HG02759 (cell line): Measurements from ENCODE around the gene TGFBR3.

Source experiments
- ATAC-seq: cut with Tn5 transposase; IDR thresholded peaks from one replicate; pipeline ENCODE4 v1.9.1; 2021; ENCODE audit warnings: mild to moderate bottlenecking, moderate library complexity; ENCODE audit not compliant: unreplicated experiment

The TGFBR3 gene

DNA sequence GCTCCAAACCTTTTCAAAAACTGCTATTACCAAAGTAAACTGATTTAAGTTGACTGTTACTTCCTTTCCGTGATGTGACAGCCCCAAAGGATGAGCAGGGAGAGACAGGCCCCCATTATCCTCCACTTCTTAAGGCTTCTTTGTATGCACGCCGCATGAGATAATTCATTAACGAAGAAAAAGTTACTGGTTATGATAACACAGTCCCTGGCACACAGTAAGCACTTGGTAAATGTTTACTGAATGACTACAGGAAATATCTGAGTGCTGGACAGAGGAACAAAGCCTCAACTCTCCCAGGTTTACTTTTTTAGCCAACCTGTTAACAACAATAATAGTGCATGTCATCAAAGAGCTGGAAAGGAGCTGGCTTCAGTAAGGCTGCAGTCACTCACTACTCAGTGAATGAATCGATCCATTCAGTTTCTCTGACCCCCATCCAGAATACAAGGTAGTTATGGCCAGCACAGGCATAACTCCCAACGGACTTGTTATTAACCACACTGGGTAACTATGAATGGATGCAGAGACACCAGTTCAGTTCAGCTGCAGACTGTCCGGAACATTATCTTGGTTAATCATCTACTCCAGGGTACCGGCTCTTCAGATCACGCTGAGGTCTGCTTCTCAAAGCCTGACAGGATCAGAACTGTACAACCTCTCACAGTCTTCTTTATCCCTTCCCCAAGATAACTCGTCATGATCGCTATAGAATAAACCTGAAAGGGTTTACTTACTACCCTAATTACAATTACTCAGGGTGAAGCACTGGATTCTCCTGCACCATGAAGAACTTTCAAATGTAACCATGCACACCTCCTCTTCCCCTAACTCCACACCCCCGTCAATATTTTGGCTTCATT lies 58.3 kb downstream of the TGFBR3 start:
- ATAC-seq = no peak

DNA sequence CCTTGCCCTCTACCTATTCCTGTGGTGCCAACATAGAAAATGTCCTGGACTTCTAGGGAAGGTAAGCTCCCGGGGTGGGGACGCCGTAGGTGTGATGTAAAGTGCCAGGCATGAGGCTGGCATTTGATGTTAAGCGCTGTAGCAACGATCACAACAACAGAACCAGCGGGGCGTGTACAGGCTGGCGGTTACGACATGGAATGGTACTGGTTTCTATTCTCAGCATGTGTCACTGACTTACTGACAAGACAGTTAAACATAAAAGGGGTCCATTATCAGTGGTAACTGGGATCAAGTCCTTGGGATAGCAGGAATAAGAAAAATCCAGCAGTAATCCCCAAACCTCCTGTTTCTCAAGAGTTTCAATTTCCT lies 58.9 kb downstream of the TGFBR3 start:
- no peak for ATAC-seq

DNA sequence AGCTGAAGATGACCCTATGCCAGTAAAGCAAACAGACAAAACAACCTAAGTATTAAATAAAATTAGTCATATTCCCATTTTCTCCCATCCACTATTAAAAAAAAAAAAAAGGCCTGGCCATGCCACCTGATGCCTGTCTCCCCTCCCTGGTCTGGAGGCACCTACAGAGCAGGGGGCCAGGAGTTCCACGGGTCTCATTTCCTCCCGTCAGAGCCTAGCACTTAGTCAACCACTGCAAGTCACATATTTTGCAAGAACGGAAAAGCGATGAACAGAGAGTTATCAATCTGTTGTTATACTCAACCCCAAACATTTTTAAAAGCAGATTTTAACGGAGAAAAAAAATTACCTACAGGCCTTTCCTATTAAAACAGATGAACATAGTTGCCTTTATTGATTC lies 59.3 kb downstream of the TGFBR3 start:
- no peak for ATAC-seq

DNA sequence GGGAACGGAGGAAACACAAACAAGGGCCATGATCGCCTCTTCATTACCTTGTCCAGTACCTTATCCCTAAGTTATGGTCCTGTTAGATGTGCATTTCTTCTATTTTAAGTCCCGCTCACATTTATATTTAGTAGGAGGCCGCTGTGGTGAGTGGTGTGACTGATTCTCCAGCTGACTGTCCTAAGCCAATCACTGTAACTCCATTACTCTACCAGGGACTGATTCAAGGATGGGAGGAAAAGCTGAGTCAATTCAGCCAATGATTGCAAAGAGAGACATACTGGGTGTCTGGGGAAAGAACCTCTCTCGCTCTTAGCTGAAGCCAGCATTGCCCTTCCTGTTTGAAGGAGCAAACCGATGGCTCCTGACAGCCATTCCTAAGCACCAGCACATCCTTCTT lies 59.7 kb downstream of the TGFBR3 start:
- no peak for ATAC-seq

DNA sequence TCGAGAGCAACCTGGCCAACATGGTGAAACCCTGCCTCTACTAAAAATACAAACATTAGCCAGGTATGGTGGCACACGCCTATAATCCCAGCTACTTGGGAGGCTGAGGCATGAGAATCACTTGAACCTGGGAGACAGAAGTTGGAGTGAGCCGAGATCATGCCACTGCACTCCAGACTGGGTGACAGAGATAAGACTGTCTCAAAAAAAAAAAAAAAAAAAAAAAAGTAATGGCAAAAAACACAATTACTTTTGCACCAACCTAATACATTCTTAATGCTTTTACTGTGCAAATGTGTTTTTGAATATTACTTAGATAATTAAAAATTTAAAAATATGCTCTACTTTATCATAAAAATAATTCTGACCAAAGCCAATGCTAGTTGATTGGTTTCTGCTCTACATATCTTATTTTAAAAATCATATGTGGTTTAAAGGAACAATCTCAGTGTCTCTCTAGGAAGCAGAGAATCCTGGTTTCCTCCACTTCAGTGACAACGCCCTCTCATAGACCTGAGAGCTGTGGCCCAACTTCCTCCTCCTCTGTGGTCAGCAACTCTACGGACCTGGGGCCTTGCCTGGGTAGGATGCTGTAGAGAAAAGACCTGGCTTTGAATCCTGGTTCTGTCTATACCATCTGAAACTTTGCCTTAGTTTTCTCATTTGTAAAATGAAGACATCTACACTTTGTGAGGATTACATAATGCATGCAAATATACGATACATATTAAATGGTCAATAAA lies 64.7 kb downstream of the TGFBR3 start:
- ATAC-seq = no peak

DNA sequence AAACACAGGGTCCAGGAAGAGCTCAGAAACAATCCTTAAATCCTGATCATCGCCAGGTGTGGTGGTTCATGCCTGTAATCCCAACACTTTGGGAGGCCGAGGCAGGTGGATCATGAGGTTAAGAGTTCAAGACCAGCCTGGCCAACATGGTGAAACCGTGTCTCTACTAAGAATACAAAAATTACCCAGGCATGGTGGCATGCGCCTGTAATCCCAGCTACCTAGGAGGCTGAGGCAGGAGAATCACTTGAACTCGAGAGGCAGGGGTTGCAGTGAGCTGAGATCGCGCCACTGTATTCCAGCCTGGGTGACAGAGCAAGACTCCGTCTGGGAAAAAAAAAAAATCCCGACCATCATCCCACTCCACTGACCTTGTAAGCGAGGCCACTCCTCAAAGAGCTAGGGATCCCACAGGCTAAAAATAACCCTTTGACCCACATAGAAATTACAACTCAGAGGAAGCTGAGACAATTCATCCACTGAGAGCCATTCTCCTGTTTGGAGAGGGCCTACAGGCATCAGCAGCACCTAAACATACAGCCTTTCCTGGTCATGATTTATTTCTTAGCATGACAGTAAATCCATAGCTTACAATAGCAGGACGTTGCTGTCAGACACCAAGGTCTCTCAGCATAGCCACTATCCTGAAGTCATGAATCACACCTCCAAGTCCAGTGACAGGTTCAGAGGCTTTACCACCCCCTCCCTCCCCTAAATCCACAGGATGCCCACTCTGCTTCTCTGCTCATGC lies 66.7 kb downstream of the TGFBR3 start:
- no peak for ATAC-seq

DNA sequence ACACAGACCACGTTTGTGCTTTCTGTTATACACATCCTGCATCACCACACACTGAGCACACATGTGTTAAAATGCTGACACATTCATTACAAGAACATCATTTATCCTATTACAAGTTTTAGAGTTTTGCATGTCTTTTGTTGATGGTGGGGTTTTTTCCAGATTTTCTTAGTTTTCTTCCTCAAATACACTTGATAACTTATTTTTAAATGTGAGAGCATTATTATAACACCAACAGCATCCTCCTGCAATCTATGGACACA lies 67.3 kb downstream of the TGFBR3 start:
- no peak for ATAC-seq

DNA sequence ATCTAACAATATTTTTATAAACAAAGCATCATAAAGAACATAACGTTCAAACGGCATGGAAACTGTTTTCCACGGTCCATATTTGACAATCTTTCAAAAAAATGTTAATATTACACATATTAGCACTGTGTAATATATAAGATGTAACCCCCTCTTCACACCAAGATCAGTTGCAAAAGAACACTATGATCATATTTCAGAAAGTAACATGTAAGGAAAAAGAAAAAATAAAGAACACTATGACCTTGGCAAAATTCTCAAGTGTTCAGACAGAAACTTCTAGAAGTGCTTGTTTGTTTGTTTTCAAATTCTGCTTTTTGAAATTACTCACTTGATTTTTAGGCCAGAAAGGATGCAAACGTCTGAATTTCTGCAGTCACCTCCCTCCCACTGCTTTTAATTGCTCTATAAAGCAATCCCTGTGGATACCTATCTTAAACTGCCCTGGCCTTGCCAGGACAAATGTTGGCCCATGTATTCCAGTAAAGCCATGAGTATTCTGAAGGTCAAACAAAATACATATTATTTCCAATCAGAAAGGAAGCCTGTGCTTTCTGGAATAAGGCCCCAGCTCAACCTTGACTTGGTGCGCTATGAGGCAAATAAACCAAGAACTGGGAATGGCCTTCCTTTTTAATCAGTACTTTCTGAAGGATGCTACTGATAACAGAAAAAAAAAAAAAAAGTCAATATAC lies 68.6 kb downstream of the TGFBR3 start:
- no peak for ATAC-seq

DNA sequence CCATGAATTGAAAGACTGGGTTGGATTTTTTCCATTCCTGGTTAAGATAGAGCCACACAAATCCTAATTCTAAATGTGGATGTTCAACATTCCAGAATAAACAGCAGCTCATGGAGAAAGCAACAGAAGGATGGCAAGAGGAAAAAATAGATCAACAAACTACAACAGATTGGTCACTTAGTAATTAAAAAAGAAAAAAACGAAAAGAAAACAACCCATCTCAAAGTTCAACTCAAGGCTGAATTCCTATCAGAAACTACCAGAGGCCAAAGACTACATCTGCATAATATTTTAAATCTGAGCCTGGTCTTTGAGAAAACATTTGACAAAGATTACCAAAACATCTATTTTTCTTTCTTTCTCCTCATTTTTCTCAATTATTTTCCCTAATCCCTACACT lies 69.9 kb downstream of the TGFBR3 start:
- no peak for ATAC-seq

DNA sequence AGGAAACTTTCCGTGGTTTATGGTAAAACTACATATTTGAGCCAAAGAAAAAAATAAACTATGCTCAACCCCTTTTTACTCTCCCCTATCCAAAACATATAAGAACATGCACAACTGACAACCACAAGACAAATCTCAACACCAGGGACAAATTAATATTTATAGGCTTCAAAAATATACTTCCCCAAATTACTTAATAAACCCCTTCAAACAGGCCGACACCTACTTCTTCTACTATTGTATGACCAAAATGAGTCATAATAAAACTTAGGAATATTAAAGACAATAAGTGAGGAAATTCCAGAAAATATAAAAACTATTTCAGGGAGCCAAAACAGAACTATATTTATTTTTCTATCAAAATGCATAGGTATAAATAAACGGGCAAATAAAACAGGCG lies 71.5 kb downstream of the TGFBR3 start:
- no peak for ATAC-seq

DNA sequence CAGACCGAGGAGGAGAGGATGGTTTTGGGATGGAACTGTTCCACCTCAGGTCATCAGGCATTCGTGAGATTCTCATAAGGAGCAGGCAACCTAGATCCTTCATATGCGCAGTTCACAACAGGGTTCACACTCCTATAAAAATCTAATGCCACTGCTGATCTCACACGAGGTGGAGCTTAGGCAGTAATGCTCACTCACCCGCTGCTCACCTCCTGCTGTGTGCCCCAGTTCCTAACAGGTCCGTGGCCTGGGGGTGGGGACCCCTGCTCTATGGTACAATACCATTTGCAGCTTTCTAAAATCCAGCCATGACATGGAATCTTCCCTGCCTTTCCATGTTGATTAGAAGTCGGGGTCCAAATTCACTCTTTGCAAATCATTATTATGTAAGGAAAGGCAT lies 72.1 kb downstream of the TGFBR3 start:
- no peak for ATAC-seq

DNA sequence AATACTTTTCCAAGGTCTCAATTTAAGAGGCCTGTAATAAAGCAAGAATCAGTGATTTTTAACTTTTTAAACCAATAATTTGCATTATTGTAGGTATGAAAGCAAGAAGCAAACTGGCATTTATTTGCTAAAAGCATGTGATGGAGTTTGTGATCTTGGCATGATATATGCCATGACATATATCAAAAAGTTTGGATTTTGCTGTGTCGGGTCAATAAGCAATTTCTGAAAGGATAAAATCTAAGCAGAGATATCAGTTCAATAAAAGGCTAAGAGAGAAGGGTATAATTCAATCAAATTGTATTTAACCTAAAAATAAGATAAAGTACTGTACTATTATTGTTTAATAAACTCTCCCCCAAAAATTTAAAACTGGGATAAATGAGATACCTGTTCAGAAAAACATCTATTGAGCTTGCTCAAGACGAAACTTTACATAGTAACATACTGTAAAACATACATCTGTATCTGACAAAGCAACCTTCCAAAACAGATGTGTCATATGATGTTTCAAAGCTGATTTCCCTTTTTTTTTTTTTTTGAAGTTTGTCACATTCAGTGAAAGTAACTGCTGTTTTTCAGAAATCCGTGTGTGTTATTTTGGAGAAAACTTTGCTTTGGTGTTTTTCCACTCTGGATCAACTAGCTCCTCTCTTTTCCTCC lies 74.5 kb downstream of the TGFBR3 start:
- ATAC-seq = no peak

DNA sequence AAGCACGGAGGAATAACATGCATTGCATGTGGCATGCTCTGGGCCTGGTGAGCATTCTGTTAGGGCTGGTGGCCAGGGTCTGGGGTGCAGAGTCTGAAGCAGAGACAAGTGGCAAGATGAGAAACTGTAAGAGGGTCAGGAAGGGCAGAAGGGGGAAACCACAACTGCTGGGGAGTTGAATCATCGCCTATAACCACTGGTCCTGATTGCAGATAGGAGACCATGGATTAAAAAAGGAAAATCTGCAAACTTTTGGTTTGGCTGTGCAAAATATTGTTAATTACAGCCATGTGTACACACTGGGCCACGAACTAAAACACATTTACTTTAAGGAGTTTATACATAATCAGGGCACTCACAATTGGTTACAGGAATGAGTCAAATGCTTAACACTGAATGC lies 76.6 kb downstream of the TGFBR3 start:
- ATAC-seq = no peak

DNA sequence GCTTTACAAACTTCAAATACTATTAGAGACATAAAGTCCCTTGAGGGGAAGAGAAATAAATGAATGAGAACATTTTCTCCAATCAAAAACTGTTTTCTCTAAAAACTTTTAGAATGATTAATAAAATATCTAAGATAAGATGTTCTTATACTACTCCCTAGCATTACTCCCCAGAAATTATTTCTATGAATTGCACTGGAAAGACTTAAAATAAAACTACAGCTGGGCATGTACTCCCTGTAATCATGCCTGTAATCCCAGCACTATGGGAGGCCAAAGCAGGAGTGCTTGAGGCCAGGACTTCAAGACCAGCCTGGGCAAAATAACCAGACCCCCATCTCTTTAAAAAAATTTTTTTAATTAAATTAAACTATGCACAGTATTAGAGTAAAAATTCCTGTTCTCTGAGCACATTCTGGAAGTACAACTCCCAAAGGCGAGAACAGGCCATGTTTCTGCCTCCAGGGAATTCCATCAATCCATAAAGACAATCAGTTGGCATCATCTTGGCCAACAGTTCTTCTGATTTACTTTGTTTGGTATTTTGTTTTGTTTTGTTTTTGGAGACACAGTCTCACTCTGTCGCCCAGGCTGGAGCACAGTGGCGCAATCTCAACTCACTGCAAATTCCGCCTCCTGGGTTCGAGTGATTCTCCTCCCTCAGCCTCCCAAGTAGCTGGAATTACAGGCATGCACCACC lies 77.9 kb downstream of the TGFBR3 start:
- ATAC-seq = no peak

DNA sequence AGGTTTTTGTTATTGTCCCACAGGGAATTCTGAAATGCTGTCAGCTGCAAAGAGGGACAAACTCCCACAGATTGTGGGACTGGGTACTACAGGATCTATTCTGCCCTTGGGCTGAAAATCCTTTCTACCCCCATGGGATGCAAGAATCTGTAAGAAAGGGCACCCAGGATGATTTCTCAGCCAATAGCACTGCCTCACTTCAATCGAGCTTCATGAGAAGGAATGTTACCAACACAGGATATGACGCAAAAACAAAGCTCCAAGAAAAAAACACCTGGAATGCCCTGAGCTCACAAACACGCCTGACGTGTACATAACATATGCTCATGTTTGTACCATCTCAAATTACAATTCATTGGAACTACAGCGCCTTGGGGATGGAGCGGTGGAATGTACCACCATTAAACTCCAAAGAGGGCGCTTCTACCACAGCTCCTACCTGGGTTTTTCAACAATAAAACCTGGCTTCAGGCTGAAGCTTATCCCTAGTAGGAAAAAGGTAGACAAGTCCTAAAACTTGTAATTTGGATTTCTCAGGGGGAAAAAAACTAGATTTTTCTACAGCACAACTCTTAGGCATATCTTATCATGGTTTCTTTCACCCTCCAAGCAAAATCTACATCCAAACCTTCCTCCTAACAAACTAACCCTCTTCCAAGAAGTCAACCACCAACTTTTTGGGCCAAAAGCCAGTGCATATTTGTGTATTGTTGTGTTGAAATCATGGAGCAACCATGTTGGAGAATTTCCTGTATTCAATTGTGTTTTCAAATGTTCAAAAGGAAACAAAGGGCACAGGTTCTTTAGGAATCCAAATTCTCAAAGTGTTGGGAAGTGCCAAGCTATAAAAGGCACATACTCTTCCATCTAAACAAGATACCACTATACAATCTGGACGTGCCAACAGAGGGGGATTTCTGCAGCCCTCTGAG lies 78.9 kb downstream of the TGFBR3 start:
- no peak for ATAC-seq

DNA sequence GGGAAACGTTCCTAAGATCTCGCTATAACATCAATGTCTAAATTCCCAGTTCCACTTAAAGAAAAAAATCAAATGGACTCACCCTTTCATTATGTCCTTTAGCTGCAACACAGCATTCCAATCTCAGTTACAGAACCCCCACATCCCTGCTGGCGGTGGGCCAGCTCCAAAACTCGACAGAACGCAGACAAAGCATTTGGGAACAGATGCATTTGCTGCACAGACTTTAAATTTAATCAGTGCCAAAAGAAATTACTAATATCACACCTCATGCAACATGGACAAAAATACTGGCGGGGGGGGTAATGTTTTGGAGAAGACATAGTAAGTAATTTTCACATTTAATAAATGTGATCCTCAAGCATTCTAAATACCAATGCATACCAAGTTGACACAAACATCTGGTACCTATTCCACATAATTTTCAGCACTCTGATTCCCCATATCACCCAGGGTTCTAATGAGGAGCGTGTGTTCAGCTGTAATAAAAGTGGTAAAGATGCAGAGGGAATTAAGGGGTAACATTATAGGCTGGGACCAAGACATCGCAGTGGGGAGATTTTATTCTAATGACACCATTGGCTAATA lies 79.7 kb downstream of the TGFBR3 start:
- no peak for ATAC-seq

DNA sequence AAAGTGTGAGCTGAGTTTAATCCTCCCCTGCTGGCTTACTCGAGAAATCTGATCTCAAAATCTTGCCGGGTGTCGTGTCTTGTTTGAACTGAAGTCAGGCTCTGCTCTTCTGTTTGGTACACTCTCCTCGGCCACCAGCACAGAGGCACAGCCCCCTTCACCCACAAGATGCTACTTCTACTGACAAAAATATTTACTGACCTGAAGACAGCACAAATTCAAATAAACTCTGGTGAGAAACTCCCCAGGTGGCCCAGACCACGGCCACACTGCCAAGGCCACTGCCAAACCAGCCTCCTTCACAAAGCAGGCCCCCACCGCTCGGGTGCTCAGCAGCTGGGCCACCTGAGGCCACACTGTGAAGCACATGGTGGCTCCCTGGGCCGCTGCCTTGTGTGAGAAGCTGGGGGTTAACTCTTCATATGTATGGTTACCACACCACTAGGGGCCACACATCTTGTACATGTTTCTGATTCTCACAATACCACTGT lies 80.6 kb downstream of the TGFBR3 start:
- ATAC-seq = no peak

DNA sequence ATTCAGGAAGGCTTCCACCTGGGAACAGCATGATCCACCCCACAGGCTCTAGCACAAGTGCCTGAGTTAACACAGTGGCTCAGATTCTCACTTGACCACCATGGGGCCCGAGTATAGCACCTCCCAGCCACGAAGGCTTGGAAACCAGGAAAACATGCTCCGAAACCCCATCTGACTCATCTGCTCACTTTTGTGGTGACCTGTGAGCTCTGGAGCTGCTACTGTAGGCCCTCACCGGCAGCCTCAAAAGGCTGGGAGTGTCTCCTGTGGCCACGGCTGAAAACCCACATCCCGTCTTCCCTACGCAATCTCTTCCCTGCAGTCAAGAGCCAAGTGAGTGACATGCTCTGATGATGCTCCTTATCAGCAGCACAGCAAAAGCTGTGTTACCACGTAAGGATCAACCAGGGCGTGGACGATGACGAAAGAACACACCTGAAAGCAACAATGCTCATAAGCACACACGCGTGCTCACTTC lies 81.4 kb downstream of the TGFBR3 start:
- ATAC-seq = no peak
